ENCODE measurements around the gene HPSE2.

GRCh38 chr10:99123851-99124250 is 111.8 kb downstream of the HPSE2 start:
- TF ChIP-seq POLR2A (IDR thresholded peaks at IDR 0.05) (no peak), CTCF (IDR thresholded peaks at IDR 0.05) (no peak), POLR2AphosphoS5 (IDR thresholded peaks at IDR 0.05) (no peak), EP300 (IDR thresholded peaks at IDR 0.05) (no peak)

Measured in sigmoid colon (tissue), 4 donors.